ENCODE measurements around the gene MTA1.

MTA1 gene

DNA sequence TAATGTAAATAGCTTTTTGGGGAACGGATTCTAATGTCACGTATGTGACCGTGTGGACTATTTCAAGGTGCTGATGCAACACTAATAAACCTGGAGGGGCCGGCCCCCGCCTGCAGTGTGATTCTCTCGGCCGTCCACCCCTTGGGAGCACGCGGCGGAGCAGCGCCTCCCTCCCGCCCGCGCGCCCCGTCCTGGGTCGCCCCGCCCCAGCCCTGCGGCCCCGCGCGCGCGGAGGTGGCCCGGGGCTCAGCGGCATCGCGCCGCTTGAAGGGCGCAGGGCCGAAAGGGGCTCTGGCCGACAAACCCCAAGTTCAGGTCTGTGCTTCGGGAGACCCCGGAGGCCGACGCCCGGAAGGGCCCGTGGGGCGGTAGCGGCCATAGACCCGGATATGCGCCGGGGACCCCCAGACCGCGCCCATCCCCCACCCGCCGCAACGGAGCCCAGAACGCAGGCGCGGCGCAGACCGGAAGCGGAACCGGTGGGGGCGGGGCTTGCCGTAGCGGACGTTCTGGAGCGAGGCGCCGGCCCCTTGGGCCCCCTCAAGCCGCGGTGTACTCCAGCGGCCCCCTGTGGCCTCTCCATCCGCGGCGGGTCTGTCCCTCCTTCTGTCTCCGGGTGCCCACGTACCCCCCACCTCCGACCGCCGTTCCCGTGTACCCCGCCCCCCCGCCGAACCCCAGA, 21.4 kb upstream of the MTA1 start, which contains the start of gene TEX22:
TSS of gene TEX22 (plus strand) at position 495 of the 682 bp plus-strand sequence. CDS start 803 bp downstream, outside the sequence.
- Histone ChIP-seq H3K4me3 (replicated peaks; ENCODE audit: insufficient read depth, low read length) (peak within 1 kb of the TSS; percentile 73), H3K27ac (replicated peaks) (peak within 1 kb of the TSS; percentile 97), H3K27me3 (ENCODE audit: insufficient read depth, poor library complexity, severe bottlenecking) (no peaks in the 10 kb centered on the region)
- DNase-seq (ENCODE audit: low read depth in 1 of 2, low spot score in 1 of 2): peak; percentile 82 to 85
- TF ChIP-seq GABPA (IDR thresholded peaks at IDR 0.05; ENCODE audit: low read depth): peak; percentile 81
- peak; percentile 74 for TF ChIP-seq POLR2AphosphoS5 (IDR thresholded peaks at IDR 0.05; ENCODE audit: low read depth)
- TF ChIP-seq, protein P1, sequence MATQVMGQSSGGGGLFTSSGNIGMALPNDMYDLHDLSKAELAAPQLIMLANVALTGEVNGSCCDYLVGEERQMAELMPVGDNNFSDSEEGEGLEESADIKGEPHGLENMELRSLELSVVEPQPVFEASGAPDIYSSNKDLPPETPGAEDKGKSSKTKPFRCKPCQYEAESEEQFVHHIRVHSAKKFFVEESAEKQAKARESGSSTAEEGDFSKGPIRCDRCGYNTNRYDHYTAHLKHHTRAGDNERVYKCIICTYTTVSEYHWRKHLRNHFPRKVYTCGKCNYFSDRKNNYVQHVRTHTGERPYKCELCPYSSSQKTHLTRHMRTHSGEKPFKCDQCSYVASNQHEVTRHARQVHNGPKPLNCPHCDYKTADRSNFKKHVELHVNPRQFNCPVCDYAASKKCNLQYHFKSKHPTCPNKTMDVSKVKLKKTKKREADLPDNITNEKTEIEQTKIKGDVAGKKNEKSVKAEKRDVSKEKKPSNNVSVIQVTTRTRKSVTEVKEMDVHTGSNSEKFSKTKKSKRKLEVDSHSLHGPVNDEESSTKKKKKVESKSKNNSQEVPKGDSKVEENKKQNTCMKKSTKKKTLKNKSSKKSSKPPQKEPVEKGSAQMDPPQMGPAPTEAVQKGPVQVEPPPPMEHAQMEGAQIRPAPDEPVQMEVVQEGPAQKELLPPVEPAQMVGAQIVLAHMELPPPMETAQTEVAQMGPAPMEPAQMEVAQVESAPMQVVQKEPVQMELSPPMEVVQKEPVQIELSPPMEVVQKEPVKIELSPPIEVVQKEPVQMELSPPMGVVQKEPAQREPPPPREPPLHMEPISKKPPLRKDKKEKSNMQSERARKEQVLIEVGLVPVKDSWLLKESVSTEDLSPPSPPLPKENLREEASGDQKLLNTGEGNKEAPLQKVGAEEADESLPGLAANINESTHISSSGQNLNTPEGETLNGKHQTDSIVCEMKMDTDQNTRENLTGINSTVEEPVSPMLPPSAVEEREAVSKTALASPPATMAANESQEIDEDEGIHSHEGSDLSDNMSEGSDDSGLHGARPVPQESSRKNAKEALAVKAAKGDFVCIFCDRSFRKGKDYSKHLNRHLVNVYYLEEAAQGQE (IDR thresholded peaks at IDR 0.05; ENCODE audit: insufficient replicate concordance, low read depth): no peak
- TF ChIP-seq, protein P2, sequence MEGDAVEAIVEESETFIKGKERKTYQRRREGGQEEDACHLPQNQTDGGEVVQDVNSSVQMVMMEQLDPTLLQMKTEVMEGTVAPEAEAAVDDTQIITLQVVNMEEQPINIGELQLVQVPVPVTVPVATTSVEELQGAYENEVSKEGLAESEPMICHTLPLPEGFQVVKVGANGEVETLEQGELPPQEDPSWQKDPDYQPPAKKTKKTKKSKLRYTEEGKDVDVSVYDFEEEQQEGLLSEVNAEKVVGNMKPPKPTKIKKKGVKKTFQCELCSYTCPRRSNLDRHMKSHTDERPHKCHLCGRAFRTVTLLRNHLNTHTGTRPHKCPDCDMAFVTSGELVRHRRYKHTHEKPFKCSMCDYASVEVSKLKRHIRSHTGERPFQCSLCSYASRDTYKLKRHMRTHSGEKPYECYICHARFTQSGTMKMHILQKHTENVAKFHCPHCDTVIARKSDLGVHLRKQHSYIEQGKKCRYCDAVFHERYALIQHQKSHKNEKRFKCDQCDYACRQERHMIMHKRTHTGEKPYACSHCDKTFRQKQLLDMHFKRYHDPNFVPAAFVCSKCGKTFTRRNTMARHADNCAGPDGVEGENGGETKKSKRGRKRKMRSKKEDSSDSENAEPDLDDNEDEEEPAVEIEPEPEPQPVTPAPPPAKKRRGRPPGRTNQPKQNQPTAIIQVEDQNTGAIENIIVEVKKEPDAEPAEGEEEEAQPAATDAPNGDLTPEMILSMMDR (IDR thresholded peaks at IDR 0.05; ENCODE audit: insufficient read depth, low read length): no peak

DNA sequence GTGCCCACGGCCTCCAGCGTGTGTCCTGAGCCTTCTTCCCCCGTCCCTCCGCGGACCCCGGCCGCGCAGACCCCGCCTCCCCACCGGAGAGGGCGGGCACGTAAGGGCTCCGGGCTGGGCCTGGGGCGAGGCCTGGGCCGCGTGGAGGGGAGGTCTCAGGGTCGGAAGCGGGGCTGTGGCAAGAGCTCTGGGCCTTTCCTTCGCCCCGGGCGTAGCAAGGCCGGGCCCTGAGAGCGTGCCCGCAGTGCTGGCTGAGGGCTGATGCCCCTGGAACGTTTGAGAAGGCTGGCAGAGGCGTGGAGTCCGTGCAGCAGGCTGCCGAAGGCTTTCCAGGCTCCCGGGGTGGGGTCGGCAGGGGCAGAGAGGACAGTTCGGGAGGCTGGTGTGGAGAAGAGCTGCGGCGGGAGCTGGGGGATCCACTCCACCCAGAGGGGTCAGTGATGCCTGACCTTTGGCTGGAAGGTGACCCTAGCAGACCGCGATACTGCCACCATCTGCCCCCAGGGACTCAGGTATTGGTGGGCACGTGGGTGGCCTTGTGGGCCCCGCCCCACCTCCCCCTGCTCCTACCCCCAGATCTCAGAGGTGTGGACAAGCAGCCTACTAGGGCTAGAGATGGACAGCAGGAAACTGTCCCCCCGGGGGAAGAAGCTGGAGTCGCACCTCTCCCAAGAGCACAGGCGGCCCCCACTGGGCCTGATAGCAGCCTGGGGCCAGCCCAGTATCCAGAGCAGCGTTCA, 20.7 kb upstream of the MTA1 start:
- no peaks in the 10 kb centered on the region for H3K27me3 ChIP-seq (ENCODE audit: insufficient read depth, poor library complexity, severe bottlenecking)
- H3K27ac ChIP-seq (replicated peaks): peak overlapping the region; percentile 97
- DNase-seq (ENCODE audit: low read depth in 1 of 2, low spot score in 1 of 2): peak; percentile 58 to 68

DNA sequence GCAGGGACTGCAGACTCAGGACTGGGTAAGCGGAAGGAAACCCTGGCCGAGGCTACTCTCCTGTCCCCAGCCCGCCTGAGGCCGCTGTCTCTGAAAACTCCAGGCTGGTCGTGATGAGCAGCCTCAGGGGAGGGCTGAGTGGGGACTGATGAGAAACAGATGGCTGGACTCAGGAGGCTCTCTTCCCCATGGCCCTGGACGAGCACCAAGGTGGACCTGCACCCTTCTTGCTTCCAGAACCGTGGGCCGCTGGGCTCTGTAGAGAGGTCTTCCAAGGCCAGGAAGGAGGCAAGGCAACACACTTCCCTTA, 20.2 kb upstream of the MTA1 start:
- Histone ChIP-seq H3K27me3 (ENCODE audit: insufficient read depth, poor library complexity, severe bottlenecking) (no peaks in the 10 kb centered on the region), H3K27ac (replicated peaks) (peak overlapping the region; percentile 97), H3K4me3 (replicated peaks; ENCODE audit: insufficient read depth, low read length) (peak overlapping the region; percentile 73)
- peak in 1 of 2 experiments; percentile 41 for DNase-seq (ENCODE audit: low read depth in 1 of 2, low spot score in 1 of 2)
- TF ChIP-seq, protein P1 (IDR thresholded peaks at IDR 0.05; ENCODE audit: insufficient replicate concordance, low read depth): no peak
- no peak for TF ChIP-seq POLR2AphosphoS5 (IDR thresholded peaks at IDR 0.05; ENCODE audit: low read depth)
- TF ChIP-seq, protein P2 (IDR thresholded peaks at IDR 0.05; ENCODE audit: insufficient read depth, low read length): no peak
- no peak for TF ChIP-seq GABPA (IDR thresholded peaks at IDR 0.05; ENCODE audit: low read depth)
- TF ChIP-seq SPI1 (IDR thresholded peaks at IDR 0.05; ENCODE audit: borderline replicate concordance, low read depth): no peak

More for the DNA sequence above, 20.7 kb upstream of the MTA1 start:
- H3K4me3 ChIP-seq (replicated peaks; ENCODE audit: insufficient read depth, low read length): peak overlapping the region; percentile 73
- no peak for TF ChIP-seq SPI1 (IDR thresholded peaks at IDR 0.05; ENCODE audit: borderline replicate concordance, low read depth)
- TF ChIP-seq POLR2AphosphoS5 (IDR thresholded peaks at IDR 0.05; ENCODE audit: low read depth): peak; percentile 3; the same call in 1 of the 2 replicates

DNA sequence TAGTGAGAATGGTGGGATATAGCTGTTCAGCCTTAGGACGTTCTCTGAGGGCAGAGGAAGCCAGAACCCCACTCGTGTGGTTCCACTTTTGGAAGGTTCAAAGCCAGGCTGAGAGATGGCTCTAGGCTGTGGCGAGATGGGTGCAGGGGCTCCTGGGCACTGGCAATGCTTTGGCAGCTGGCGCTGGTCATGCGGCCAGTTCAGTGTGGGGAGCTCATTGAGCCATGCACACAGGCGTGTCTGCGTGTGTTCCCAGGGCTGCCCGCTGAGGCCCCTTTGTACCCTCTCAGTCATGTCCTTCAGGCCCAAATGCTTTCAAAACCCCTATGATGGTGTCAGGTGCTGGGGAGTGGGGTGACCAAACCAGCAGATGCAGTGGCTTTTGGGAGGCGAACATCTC, 19.6 kb upstream of the MTA1 start:
- Histone ChIP-seq H3K27ac (replicated peaks) (no peak overlapping the region), H3K27me3 (ENCODE audit: insufficient read depth, poor library complexity, severe bottlenecking) (no peaks in the 10 kb centered on the region), H3K4me3 (replicated peaks; ENCODE audit: insufficient read depth, low read length) (no peak overlapping the region)
- no peak for DNase-seq (ENCODE audit: low read depth in 1 of 2, low spot score in 1 of 2)
- TF ChIP-seq, protein P2 (IDR thresholded peaks at IDR 0.05; ENCODE audit: insufficient read depth, low read length): no peak
- no peak for TF ChIP-seq GABPA (IDR thresholded peaks at IDR 0.05; ENCODE audit: low read depth)
- TF ChIP-seq, protein P1 (IDR thresholded peaks at IDR 0.05; ENCODE audit: insufficient replicate concordance, low read depth): no peak

Data from HL-60 (cell line).